Muscle of back (tissue), 13 donors: Measurements from ENCODE around the gene MRPL57. TPM values are rescaled to one million over a fixed set of nuclear protein-coding genes. Genes with fewer than 3 reads are reported as not detected.
A peak's percentile ranks its signal among the peaks of the same experiment; 100 is the strongest.
"Not testable (repeated sequence)": the region's sequence is repeated elsewhere in the genome, so short reads cannot be mapped to it uniquely, and the experiment has no call there.

ENCODE experiments used
- DNase-seq, 3 donors: peaks; one replicate each; pipeline versions ENCODE4 v3.0.0 to v3.0.0-alpha.2; 2013
- long read RNA-seq, 9 donors: transcript quantifications; one replicate each; lab custom pipeline, GENCODE V29; 2026
- polyA plus RNA-seq, 10 donors: library from polyadenylated mRNA; unstranded; fragments of 120-200 nt; gene quantifications; one replicate each; pipeline ENCODE4 v1.2.1, GENCODE V29; 2013; ENCODE audit not compliant: insufficient read length in 10 of 10

MRPL57 gene
- polyA plus RNA-seq, result 10 to 100 TPM; 13.4 to 18.4 (median 14.9) TPM
- long read RNA-seq, donor 1, transcript MRPL57-201 (2 exons, 2,246 nt), result major isoform, 38 of 50 reads
- long read RNA-seq, donor 1, partial matches to known transcripts, result 0 of 50 reads
- long read RNA-seq, donor 1, other reads (novel, unspliced or antisense), result 12 of 50 reads
- long read RNA-seq, donor 2, transcript MRPL57-201 (2 exons, 2,246 nt), result major isoform, 46 of 63 reads
- long read RNA-seq, donor 2, partial matches to known transcripts, result 7 of 63 reads
- long read RNA-seq, donor 2, other reads (novel, unspliced or antisense), result 10 of 63 reads
- long read RNA-seq, donor 3, result 0 reads
- long read RNA-seq, donor 4, transcript MRPL57-201 (2 exons, 2,246 nt), result major isoform, 31 of 31 reads
- long read RNA-seq, donor 4, partial matches to known transcripts, result 0 of 31 reads
- long read RNA-seq, donor 4, other reads (novel, unspliced or antisense), result 0 of 31 reads
- long read RNA-seq, donor 5, transcript MRPL57-201 (2 exons, 2,246 nt), result major isoform, 69 of 85 reads
- long read RNA-seq, donor 5, partial matches to known transcripts, result 0 of 85 reads
- long read RNA-seq, donor 5, other reads (novel, unspliced or antisense), result 16 of 85 reads
- long read RNA-seq, donor 6, transcript MRPL57-201 (2 exons, 2,246 nt), result major isoform, 42 of 52 reads
- long read RNA-seq, donor 6, partial matches to known transcripts, result 0 of 52 reads
- long read RNA-seq, donor 6, other reads (novel, unspliced or antisense), result 10 of 52 reads
- long read RNA-seq, donor 7, transcript MRPL57-201 (2 exons, 2,246 nt), result major isoform, 22 of 30 reads
- long read RNA-seq, donor 7, partial matches to known transcripts, result 0 of 30 reads
- long read RNA-seq, donor 7, other reads (novel, unspliced or antisense), result 8 of 30 reads
- long read RNA-seq, donor 8, transcript MRPL57-201 (2 exons, 2,246 nt), result major isoform, 33 of 38 reads
- long read RNA-seq, donor 8, partial matches to known transcripts, result 0 of 38 reads
- long read RNA-seq, donor 8, other reads (novel, unspliced or antisense), result 5 of 38 reads
- long read RNA-seq, donor 9, transcript MRPL57-201 (2 exons, 2,246 nt), result major isoform, 5 of 5 reads
- long read RNA-seq, donor 9, partial matches to known transcripts, result 0 of 5 reads
- long read RNA-seq, donor 9, other reads (novel, unspliced or antisense), result 0 of 5 reads

DNA sequence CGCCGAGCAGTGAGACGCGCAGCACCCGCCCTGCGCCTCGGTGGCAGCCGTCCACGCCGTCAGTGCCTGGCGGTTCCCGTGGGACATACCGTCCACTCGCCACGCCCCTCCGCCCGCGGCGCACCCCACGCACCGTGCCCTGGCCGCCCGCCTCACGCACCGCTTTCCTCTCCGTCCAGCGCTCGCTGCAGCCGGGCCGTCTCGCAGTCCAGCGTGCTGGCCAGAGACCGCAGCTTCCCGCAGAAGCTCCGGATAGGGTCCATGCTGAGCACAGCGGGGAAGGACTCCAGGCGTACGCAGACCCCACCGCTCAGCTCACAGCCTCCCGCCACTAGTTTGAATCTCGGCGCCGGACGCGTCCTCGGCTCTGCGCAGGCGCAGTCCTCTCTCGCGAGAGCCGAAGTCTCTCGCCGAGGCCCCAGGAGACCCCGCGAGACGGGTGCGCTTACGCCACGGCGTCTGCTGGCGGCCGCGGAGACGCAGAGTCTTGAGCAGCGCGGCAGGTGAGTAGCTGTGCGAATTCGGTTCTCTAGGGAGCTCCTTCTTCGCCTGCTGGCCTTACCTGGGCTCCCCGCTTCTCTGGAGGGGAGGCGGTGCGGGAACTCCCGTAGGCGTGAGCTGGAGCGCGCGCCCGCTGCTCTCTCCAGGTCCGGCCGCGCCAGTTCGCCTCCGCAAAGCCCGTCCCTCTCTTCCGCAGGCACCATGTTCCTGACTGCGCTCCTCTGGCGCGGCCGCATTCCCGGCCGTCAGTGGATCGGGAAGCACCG is at the start of gene MRPL57, which contains the start of gene SKA3:
Gene MRPL57 (plus strand): TSS at position 444 of the 767 bp plus-strand sequence. CDS start 259 bp downstream, at position 703.
Gene SKA3 (minus strand): TSS at position 338 of the 767 bp plus-strand sequence. CDS start 75 bp downstream, at position 263.
- peak; percentile 92 to 98 (median 97) for DNase-seq

DNA sequence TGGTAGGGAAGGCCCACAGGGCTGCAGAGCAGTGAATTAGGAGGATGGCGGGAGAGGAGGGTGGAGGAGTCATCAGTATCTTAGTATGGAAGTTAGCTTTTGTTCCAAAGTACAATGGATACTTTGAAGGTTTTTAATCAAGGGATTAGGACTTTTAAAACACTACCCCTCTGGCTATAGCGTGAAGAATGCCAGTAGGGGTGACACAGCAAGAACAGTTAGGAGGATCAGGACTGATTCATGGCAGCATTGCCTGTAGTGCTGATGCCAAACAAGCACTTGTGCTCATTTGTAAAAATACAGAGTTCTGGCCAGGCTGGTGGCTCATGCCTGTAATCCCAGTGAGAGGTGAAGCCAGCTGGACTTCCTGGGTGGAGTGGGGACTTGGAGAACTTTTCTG is 46.3 kb upstream of the MRPL57 start:
- DNase-seq, result no peak

DNA sequence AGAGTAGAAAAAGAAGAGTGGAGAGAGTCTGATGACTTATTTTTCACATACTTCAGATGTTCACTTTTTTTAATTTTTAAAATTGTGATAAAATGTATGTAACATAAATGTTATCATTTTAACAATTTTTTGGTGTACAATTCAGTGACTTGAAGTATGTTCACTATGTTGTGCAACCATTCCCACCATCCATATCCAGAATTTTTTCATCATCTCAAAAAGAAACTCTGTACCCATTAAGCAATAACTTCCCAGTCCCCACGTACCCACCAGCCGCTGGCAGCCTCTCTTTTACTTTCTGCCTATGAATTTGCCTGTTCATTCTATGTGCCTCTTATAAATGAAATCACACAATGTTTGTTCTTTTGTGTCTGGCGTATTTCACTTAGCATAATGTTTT is 43.4 kb upstream of the MRPL57 start:
- no peak for DNase-seq

DNA sequence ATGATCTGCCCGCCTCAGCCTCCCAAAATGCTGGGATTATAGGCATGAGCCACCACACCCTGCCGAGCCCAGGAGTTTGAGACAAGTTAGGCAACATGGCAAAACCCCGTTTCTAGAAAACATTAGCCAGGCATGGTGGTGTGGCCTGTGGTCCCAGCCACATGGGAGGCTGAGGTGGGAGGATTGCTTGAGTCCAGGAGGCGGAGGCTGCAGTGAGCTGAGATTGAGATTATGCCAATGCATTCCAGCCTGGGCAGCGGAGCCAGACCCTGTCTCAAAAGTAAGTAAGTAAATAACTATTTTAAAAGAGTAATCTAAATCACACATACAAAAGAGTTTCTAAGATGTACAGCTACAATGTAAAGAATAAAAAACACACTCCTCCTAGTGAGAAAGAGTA is 42.0 kb upstream of the MRPL57 start:
- no peak for DNase-seq

DNA sequence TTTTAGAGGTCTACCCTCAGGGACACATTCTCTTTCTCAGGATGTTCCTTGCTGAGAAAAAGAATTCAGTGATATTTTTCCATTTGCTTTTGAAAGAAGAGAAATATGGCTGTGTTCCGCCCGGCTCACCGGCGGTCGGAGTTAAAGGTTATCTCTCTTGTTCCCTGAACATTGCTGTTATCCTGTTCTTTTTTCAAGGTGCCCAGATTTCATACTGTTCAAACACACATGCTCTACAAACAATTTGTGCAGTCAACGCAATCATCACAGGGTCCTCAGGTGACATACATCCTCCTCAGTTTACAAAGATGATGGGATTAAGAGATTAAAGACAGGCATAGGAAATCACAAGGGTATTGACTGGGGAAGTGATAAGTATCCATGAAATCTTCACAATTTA is 40.6 kb upstream of the MRPL57 start:
- DNase-seq, result not testable (repeated sequence)

DNA sequence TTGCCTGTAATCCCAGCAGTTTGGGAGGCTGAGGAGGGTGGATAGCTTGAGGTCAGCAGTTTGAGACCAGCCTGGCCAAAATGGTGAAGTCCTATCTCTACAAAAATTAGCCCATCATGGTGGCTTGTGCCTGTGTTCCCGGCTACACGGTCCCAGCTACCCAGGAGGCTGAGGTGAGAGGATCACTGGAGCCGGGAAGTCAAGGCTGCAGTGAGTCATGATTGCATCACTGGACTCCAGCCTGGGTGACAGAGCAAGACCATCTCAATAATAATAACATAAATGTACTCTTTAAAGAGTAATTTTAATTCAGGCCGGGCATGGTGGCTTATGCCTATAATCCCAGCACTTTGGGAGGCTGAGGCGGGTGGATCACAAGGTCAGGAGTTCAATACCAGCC is 38.8 kb upstream of the MRPL57 start:
- no peak for DNase-seq

DNA sequence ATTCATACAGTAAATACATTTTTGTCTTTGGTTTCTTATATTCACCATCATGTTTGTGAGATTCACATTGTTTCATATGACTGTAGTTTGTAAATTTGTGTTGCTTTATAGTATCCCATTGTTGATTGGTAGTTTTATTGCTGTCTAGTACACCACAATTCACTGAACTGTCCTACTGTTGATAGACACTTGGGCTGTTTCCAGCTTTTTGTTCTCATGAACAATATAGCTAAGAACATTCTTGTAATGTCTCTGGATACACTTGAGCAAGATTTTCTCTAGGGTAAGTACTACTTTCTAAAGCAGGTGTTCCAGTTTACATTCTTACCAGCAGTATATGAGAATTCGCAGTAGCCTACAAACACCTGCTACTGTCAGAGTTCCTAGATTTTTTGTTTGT is 37.9 kb upstream of the MRPL57 start:
- peak in 1 of 3 donors; percentile 16 for DNase-seq

DNA sequence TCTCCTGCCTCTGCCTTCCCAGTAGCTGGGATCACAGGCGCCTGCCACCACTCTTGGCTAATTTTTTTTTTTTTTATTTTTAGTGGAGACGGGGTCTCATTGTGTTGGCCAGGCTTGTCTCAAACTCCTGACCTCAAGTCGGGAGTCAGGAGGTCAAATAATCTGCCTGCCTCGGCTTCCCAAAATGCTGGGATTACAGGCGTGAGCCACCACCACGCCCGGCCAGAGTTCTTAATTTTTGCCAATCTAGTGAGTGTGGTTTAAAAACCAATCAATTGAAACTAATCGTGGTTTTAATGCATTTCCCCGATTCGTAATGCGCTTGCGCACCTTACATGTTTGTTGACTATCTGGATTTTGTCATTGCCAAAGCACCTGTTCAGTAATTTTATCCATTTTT is 37.1 kb upstream of the MRPL57 start:
- DNase-seq, result no peak

DNA sequence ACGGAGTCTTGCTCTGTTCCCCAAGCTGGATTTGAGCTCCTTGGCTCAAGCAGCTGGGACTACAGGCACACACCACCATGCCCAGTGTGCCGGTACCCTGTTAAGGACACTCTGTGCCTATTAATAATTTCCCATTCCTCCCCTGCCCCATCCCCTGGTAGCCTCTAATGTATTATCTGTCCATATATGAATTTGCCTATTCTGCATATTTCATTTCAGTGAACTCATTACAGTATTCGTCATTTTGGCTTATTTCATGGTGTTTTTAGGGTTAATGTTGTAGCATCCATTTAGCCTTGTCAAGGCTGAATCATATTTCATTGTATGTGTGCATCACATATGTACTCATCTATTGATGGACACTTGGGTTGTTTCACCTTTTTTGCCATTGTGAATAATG is 33.7 kb upstream of the MRPL57 start:
- DNase-seq, result no peak

DNA sequence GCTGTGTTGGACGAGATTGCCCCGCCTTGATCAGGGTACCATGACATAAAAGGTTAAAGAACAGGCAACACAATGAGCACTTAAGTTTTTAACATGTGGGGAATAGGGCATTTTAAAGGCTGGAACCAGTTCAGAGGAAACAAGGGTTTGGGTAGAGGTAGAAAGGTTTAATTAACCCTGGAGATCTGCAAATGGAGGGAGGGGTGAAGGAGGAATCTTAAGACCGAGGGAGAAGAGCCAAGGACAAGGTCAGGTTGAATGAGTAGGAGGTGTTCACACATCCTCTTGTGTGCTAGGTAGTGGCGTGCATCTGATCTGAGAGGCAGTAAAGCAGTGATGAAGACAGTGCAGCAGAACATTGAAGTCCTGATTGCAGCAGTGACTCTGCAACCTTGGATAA is 28.6 kb upstream of the MRPL57 start:
- DNase-seq, result no peak

DNA sequence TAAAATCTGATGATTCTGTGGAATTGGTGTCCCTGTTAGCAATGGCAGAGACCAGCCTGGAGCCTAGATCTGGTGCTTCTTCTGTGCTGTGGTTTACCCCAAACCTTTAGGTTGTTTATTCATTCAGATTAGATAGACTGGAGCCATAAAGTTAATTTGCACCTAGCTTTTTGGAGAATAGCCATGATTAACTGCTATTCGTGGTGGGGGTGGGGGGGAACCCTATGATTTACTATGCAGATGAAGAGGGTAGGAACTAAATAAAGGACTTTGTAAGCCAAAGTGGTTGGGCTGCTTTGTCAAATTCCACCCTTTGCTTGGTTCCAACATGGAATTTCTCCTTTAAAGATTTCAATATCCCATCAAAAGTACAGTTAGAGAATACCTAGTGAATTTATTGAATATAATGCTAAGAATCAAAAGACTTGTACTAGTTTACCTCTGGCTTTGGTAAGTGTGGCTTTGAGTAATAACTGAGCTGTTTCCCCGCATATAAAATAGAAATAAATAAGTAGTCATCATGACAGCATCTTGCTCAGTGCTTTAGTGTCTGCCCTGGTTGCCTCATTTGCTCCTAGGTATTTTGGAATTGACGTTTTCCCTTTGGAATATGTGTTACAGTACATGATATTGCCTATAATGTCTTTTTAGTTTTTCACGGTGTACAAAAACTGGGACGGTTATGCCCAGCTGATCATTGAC is 27.8 kb upstream of the MRPL57 start:
- no peak for DNase-seq

DNA sequence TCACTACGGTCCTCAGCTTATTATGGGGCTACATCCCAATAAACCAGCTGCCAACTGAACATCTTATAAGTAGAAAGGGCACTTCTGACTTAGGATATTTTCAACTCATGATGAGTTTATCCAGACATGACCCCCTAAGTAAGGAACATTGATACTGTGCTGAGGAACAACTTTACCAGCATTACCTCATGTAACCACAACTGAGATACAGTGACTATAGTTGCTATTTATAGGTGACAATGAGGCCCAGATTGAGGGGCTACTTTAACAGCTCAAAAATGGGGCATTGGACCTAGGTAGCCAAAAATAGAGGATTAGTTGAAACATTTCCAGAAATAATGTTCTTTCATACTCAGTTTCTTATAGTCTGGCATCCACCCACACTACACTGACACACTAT is 26.9 kb upstream of the MRPL57 start:
- peak in 1 of 3 donors; percentile 11 for DNase-seq

DNA sequence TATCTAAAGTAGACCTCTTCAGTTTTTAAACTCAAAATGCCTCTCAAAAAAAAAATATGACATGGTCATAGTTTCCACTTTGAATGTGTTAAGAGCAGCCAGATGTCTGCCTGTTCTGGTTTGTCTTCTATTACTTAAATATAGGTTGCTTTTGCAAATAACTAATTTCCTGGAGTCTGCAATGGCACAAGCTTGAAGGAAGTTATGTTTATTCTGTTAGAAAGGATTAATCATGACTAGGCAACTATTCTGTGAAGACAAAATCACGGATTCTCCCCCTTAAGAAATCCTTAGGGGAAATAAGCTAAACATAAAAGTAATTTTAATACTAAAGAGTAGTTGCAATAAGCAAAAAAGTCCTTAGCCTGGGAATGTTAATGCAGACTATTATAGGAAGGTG is 26.4 kb upstream of the MRPL57 start:
- DNase-seq, result no peak

DNA sequence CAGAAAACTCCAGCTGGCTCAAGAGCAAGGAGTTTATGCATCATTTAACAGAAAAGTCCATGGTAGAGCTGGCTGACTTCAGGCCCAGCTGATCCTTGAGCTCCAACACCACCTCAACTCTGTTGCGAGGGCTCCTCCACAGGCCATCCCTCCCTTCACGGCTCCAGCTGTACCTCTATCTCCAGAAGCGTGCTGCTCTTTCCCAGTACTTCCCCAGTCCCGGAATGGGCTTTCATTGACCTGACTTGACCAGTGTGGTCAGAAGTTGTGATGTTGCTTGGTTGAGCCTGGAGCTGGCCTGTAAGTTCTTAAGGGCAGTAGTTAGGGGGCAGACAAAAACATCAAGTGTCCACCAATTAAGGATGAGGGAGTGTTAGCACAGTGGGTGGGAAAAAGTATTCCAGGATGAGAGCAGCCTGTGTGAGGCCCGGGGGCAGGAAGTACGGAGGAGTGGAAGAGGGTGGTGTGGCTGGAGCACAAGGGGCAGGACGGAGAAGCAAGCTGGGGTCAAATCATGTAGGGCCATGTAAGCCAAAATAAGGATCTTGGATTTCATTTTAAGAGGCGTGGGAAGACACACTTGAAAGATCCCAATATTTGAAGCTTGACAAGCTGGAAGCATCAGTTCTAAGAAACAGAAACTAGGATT is 24.1 kb upstream of the MRPL57 start:
- DNase-seq, result no peak

DNA sequence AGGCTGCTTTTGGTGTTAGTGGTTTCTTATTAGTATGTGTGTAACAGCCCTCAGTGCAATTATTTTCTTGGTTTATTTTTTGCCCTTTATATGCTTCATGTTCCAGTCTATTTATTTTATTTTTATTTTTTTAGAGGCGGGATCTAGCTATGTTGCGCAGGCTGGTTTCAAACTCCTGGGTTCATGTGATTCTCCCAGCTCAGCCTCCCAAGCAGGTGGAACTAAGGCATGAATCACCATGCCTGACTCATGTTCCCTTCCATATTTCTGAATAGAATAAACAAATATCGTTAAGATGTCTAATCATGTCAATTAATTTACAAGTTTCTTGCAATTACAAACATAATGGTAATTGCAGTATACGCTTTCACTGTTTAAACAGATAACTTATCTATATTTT is 11.8 kb upstream of the MRPL57 start:
- no peak for DNase-seq

DNA sequence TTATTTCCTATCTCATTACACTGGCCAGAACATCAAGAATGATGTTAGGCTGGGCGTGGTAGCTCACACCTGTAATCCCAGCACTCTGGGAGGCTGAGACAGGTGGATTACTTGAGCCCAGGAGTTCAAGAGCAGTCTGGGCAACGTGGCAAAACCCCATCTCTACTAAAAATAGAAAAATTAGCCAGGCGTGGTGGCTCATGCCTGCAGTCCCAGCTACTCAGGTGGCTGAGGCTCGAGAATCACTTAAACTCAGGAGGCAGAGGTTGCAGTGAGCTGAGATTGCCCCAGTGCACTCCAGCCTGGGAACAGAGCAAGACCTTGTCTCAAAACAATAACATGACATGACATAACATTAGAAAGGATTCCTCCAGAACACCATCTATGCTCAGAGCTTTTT is 10.9 kb upstream of the MRPL57 start:
- DNase-seq, result not testable (repeated sequence)

DNA sequence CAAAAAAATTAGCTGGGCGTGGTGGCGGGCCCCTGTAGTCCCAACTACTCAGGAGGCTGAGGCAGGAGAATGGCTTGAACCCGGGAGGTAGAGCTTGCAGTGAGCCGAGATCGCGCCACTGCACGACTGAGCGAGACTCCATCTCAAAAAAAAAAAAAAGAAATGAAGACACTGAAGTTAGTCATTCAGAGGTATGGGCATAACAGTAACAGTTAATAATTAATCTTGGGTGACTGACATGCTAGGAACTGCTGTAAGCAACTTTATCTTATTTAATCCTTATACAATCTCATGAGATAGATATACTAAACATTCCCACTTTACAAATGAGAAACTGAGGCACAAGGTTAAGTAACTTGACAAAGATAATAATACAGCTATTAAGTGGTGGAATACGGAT is 5.0 kb upstream of the MRPL57 start:
- DNase-seq, result no peak

DNA sequence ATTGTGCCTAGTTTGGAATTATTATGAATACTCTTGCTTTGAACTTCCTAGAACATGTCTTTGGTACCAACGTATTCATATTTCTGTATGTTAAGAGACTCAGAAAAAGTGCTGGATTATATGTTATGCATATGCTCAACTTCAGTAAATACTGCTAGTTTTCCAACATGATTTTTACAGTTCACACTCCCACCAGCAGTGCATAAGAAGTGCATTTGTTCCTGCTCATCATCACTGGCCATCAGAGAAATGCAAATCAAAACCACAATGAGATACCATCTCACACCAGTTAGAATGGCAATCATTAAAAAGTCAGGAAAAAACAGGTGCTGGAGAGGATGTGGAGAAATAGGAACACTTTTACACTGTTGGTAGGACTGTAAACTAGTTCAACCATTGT is 2.7 kb upstream of the MRPL57 start:
- DNase-seq, result not testable (repeated sequence)

DNA sequence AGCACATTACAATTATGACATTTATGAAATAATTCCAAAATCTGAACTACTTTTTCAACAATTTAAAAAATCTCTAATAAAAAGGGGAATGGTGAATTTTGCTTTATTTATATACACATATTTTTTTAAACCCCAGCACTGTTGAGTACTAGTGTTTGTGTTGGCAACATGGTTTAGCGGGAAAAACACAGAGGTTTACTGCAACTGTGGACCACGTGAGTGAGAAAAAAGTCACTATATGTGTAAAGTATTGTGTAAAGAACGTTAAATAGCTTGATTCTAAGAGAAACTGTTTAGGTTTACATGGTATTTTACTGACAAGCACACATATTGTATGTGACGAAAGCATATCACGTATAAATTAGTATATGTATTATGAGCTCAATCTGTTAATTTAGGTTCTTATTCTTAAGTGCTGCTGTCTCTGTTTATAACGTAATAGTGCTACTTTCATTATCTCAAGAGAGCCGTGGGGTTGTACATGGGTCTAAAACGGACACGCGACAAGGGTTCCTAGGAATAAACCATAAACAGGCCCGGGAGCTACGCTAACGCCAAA is 723 bp upstream of the MRPL57 start:
- DNase-seq, result peak in 1 of 3 donors; percentile 1

DNA sequence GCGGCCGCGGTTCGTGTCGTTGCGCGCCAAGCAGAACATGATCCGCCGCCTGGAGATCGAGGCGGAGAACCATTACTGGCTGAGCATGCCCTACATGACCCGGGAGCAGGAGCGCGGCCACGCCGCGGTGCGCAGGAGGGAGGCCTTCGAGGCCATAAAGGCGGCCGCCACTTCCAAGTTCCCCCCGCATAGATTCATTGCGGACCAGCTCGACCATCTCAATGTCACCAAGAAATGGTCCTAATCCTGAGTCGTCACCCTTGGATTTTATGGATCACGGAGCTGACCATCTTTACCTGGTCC is 475 bp downstream of the MRPL57 start:
- no peak for DNase-seq
